SU-DHL-6 (cell line): ENCODE results near the gene DPF1.

Source experiments
- CTCF ChIP-seq: fragments of 200-600 bp; sonication (generic); IDR thresholded peaks from one replicate; pipeline ENCODE4 v1.5.1; 2017; ENCODE audit warnings: antibody characterized with exemption, mild to moderate bottlenecking, low read length, moderate library complexity; ENCODE audit not compliant: insufficient read depth, poor library complexity, severe bottlenecking
- EZH2phosphoT487 ChIP-seq: fragments of 200-600 bp; sonication (generic), shearing (Covaris generic); conservative IDR thresholded peaks from 2 replicates; pipeline ENCODE4 v1.6.1; 2018; ENCODE audit warnings: mild to moderate bottlenecking, antibody characterized with exemption, low read length, moderate library complexity, mixed read lengths

DNA sequence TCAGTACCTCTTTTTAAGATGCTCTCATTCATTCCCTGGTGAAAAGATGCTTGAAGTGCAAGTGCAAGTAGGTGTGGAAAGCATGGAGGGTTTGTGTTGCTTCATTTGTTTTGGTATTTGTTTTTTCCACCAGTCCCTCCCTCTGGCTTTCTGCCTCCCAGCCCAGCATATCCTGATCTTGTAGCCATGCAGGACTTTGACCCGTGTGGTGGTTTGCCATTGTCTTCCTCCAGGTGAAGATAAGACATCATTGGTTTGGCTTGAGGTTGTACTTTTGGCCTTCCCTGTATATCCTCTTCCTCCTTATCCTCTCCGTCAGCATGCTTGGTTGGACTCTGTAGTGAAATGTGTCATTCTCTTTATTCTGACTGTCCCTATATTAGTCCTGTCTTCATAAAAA lies 49.5 kb upstream of the DPF1 start:
- TF ChIP-seq EZH2phosphoT487: no peak
- no peak for TF ChIP-seq CTCF
